GM19455 (cell line): ENCODE measurements around the gene SLC25A48.

ENCODE experiments used
- ATAC-seq: cut with Tn5 transposase; IDR thresholded peaks from one replicate; pipeline ENCODE4 v1.9.1; 2021; ENCODE audit not compliant: unreplicated experiment

SLC25A48 gene

DNA sequence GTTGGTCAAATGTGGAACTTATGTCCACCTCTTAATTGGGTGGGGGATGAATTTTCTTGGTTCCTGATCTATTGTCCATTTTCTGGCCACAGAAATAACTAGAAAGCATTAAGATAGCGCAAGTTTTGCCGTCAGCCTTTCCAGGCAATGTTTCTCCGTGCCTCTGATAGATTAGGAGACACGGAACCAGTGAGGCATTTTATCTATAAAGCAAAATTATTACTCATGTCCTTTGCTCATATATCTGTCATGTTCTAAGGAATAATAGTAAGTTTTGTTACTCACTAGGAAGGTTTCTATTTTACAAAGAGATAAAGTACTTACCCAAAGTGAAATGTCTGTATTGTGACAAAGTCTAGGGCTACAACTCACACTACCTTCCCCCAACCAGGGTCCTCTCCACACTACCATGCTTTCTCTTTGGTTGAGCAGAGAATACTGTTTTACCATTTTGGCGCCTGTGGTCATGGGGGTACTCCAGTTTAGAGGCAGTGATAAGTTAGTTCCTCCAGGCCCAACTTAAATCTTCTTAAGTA is 81.1 kb downstream of the SLC25A48 start:
- ATAC-seq, result no peak

DNA sequence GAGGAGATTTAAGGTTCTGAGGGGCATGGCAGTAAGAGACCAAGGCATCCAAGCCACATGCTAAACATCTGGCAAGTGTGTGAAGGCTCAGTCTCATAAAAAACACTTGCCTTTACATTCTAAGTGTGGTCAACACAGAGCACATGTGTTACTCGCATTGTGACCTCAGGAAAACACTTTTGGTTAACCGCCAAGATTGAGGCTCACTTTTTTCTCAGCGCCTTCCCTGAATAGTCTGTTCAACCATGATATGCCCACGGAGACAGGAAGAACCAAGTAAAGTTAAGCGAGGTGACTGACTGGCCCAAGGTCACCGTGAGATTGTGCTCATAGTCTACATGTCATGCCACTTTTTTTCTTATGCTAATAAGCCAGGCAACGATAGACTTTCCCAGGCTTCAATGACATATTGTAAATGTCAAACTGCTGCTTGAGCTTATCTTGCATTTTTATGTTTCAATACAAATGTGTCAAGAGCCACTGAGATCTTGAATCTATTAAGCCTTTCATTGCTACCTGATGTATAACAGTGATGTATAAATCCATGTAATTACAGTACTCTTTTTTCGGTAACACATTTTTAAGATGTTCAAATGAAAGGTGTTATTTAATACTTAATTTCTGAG is 82.3 kb downstream of the SLC25A48 start:
- no peak for ATAC-seq

DNA sequence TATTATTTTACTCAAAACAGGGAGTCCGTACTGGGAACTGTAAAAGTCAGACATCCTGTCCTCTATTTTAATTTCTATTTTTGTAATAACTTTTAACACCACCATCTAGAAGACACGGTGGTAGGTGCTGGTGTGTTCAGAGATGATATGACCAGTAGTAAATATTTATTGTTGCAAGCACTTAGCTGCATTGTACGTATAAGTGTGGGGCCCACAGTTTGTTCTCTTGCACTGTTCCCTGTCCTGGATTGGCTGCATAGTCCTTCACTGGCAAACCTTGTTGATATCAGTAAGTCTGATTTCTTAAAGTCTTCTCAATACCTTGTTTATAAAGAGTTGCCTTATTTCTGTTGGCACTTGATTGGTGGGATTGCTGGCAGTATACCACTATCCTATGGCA is 85.7 kb downstream of the SLC25A48 start:
- ATAC-seq, result no peak

DNA sequence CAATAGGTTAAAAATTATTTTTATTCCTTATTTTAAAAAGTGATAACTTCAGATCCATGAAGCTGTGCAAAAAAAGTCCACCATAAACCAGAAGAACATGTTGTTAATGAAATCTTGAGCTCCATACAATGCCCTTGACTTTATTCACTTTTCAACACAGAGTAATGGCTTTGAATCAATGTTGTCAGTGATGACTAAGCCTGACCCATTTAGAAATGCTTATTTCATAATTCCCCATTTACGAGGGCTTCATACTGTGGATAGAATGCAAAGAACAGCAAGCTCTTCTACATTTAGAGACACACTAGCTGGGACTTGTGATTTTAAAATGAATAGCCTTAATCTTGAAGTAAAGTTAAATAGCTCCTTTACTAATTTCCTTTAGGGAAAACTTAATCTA is 86.9 kb downstream of the SLC25A48 start:
- ATAC-seq, result no peak

GRCh38 chr5:135930029-135930948 is 95.8 kb downstream of the SLC25A48 start:
- no peak for ATAC-seq

GRCh38 chr5:135930949-135931295 is 96.5 kb downstream of the SLC25A48 start:
- no peak for ATAC-seq

DNA sequence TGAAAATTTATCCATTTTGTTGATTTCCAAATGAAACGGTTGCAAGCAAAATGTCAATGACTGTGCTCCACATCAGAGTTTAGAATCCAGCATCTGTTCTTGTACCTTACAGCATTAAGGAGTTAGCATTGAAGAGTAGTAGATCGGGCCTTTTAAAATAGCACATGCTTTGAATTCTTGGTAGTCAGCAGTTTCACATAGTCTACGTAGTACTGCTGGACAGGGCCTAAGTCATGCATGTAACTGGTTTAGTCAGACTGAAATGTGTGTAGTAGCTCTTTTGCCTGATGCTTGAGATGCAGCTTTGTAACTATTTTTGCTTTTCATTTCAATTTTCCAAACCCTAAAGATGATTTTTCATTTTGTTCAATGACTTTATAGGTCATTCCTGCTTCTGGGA is 100.5 kb downstream of the SLC25A48 start:
- ATAC-seq, result no peak

DNA sequence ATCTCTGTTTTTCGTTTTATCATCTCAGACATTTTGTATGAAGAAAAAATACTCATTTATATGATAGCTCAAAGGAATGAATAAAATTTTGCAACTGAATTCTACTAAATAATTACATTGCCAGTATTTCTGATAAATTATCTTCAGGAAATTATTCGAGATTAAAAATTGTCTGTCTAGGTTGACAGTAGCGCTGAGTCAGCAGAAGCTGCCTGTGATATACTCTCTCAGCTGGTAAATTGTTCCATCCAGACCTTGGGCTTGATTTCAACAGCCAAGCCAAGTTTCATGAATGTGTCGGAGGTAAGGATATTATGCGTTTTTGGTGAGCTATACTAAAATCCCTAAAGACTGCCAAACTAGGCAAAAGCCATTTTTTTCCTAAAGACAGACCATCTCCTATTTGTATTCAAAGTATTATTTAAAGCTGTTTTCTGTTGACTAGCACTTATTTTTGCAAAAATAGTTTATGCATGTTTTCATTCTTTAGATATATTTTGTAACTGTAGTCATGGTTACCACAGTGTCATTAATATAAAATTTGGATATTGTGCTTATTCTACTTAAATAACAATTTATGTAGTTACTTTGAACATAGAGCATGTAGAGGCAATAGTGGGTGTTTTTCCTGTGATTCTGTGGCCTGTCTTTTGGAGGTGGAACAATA is 102.9 kb downstream of the SLC25A48 start:
- no peak for ATAC-seq
